Hematopoietic multipotent progenitor cell (in vitro differentiated cells): ENCODE data around the gene SLIT3. TPM values are rescaled to one million over a fixed set of nuclear protein-coding genes. Genes with fewer than 3 reads are reported as not detected.
"Not testable (repeated sequence)": the region's sequence is repeated elsewhere in the genome, so short reads cannot be mapped to it uniquely, and the experiment has no call there.

Source experiments
- DNase-seq, 3 donors: peaks; one replicate each; pipeline ENCODE4 v3.0.0-alpha.2; 2011 to 2015; ENCODE audit warnings: low read depth in 2 of 3, low spot score in 2 of 3
- total RNA-seq: library from RNA; depleted of rRNA; stranded (reverse); fragments of >200 nt; gene quantifications from one replicate; pipeline ENCODE4 v1.2.3, GENCODE V29; 2012

Gene SLIT3
- total RNA-seq, 1 donor: under 0.01 TPM

DNA sequence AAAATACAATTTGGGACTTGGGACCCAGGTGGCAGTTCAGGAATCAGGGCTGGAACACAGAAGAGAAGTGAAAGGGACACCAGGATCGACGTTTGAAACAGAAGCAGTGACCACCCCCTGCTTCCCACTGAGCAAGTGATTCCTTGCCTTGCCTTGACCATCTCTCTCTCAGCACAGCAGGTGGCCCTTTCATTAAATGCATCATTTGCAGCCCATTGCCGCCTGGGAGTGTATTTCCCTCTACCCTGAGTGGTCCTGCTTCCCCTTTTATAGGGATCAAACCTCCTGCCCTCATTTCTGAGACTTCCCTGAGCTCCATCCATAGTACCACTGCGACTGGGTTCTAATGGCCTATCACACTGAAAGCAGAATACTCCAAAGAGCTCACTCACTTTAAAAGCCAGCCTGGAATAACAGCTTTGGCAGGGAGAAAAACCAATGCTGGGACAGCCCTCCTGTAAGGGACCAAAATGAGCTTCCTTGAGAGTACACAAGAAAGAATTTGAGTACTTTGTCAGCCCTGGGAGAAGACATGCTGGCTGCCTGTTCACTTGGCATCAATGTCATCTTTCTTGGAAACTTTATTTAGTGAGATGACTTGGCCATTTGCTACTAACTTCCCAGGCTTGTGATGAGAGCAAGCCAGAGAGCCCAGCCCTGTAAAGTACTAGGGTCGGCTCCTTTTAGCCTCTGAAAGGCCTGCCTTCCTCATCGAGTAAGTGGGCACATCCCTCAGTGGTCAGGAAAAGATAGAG lies 149.7 kb downstream of the SLIT3 start:
- DNase-seq: no peak

DNA sequence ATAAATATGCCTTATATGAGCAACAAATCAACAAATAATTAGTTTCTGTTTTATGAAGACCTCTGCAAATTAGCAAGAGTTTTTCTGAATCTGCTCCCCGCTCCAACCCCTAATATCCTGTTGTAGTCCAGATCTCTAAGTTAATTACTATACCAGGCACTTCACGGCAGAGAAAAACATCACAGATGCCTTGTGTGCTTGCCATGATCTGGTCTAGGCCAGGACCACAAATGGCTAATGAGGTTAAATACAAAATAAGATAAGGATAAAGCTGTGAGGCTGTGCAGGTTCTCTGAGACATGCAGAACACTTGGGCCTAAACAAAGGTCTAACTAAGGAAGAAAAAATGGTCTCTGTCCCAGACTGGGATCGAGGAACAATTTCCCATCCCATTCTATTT lies 150.8 kb downstream of the SLIT3 start:
- DNase-seq: no peak

DNA sequence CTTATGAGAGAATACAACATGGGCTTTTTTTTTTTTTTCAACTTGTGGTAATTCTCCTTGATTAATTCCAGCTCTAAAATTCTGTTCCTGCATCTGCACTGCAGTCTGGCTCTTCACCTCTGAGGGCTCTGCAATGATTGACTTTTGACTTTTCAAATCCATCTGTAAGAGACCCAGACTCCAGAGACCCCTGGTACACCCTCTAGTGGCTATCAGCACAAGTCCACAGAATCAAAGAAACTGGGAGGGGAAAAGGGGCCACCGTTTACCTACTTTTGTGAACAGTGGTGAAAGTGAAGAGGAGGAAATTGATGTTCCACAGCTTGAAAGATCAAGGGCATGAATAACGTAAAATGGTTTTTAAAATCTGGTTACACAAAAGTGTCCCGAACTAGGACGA lies 151.6 kb downstream of the SLIT3 start:
- DNase-seq: no peak

DNA sequence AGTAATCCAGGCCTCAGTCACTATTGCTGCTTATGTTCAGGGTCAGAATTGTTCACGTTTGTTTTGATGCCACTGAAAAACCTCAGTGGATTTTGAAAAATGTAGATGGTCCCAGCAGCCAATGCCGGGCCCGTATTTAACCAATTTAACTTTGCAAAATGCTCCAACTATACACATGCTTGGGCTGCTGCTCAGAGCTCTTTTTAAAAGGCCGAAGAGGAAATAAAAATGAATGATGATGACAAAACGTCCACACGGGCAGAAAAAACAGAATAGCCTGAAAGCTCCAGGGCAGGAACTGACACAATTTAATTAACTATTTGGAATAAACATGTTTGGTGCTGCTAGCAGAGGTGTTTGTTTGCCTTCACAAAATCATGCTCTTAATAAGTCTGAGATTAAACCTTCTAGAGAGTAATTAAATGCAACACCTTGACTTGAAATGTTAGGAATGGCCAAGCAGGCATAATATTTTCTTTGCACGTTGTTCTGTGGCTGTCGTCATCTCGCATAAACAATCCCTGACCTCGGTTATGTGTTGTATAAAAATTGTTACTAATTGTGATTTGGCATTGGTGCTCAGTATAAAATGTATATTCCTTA lies 152.7 kb downstream of the SLIT3 start:
- no peak for DNase-seq

DNA sequence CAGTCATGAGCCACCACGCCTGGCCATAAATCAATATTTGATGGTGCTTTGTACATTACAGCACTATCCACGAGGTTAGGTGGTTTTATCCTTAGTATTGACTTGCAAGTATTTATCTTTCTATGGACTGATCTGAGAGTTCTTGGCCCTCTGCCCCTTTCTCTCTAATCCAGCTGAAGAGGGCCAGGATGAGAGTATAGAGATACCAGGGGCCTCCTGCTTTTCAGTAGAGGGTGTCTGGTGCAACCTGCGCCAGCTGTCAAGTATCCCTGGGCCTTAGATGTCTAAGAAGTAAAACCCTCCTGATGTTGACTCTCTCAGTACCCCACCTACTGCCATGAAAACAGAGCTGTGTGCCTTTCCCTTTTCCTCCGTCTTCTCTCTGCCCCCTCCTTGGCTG lies 153.4 kb downstream of the SLIT3 start:
- no peak for DNase-seq

DNA sequence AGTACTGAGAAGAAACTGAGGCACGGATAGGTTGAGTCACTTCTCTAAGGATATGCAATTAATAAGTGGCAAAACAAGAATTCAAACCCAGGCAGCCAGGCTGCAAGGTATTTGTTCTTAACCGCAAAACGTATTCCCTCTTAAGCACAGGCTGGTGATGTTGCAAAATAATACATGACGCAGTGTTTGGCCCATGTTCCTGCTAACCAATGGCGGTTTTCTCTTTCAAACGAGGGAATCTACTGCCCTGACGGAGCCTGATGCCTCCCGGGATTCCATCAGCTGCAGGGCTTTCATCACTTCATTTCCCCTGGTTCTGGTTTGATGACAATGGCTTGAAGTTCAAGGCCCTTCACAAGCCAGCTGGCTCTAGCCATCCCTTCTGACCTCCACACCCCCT lies 154.8 kb downstream of the SLIT3 start:
- DNase-seq: no peak

DNA sequence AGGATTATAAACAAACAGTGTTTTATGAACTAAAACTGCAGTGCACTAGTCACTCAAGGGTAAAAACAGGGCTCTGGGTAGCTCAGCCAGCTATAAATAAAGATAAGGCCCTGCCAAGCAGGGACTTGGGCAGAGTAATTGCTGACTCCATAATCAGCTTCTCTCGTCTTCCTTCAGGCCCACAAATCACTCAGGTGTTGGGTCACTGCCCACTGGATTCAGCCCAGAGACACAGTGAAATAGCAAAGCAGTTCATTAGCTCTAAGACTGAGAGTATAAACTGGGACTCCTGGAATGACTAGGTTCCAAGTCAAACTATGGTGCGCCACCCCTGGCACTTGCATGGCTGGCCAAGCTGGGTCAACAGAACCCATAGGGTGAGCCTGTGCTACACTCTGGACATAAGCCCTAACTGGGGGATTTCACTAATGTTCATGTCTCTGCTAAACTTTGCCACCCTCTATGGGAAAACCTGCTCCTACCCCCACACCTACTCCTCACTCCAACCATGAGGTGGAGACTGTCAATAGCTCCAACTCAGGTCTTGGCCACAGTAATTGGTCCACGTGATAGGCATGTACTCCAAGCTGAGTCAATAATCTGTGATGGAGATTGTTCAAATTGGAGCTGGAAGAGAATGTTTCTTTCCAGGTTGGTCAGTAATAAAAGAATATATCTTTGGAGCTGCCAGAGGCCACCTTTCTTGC lies 158.5 kb downstream of the SLIT3 start:
- no peak for DNase-seq

DNA sequence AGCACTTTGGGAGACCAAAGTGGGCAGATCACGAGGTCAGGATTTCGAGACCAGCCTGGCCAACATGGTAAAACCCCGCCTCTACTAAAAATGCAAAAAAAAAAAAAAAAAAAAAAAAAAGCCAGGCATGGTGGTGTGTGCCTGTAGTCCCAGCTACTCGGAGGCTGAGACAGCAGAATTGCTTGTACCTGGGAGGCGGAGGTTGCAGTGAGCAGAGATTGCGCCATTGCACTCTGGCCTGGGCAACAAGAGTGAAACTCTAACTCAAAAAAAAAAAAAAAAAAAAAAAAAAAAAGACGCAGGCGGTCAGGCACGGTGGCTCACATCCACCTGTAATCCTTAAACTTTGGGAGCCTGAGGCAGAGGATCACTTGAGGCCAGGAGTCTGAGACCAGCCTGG lies 160.7 kb downstream of the SLIT3 start:
- not testable (repeated sequence) for DNase-seq

DNA sequence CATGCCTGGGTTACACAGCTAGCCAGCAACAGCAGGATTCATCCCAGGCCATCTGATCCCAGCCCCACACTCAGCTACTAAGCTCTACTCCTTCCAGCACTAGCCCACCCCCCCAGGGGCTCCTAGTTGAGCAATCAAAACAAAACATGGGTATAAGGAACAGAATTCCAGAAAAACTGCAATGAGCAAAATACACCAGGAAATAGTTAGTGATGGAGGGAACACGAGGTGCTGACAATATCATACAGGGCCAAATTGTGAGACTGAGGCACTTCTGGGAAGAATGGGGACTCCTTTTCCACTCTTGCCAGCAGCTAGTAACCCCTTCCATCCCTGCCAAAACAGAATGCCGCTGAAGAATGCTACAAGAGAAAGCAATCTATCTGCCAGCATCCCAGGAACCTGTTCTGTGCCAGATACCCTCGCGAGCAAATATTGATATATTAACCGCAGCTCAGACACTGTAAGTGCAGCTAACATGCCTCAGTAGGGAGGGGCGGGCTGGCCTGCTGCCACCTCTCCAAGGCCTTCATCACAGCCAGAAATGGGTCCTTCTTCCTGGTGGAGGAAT lies 161.4 kb downstream of the SLIT3 start:
- no peak for DNase-seq

DNA sequence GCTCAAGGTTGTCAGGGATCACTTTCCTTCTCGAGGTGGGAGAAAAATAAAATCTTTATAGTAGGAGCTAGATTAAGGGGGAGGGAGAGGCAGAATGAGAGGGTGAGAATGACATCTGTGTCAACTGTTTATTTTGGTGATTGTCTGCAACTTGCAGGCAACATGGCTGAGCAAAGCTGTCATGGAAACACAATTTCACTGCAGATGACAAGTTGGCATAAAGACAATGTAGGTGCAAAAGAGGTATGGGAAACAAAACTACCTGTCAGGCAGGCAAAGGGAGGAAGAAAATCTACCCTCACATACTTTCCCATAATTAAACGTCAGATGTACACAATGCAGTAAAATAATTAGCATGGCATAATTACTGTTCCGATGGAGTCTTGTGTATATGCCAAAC lies 167.4 kb downstream of the SLIT3 start:
- DNase-seq: no peak

DNA sequence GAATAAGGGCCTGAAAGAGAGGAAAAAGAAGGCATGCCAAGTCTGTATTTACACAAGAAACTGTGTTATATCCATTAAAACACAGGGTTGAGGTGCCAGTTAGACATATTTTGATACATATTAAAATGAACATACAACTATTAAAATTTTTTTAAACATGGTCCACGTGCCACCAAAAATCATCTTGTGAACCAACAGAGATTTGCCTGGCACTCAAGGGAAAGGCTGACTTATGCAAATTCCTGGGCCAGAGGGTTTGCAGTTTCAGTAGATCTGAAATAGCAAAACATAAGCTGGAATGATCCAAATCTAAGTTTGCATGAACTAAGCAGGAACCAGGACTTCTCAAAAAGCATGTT lies 168.7 kb downstream of the SLIT3 start:
- DNase-seq: no peak

DNA sequence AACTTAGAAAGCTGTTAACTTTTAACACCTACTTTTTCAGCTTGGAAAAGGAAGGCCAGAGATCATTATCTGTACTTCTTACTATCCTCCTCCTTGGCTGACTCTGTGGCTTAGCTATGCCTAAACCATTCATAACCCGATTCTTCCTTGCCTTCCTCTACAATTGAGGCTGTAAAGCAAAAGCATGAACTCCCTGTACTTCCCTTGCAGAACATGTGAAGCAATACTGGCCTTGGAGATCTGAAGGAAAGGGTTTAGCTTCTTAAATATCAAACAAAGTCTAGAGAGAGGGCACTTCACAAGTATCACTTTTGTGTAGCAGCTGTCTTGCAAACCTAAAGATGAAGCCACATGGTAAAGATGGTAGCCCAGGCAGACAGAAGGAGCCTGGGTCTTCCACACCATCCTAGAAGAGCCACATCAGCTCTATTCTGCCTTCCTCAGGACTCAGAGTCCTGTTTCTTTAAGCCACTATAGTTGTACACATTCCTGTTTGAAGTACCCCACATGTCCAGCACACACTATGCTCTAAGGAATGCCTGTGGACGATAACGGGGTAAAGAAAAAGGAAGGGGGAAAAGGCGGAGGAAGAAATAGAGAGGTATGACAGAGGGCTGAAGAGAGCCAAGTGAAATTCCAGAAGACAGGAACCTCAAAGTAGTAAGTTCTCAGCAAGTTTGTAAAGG lies 169.2 kb downstream of the SLIT3 start:
- DNase-seq: no peak

DNA sequence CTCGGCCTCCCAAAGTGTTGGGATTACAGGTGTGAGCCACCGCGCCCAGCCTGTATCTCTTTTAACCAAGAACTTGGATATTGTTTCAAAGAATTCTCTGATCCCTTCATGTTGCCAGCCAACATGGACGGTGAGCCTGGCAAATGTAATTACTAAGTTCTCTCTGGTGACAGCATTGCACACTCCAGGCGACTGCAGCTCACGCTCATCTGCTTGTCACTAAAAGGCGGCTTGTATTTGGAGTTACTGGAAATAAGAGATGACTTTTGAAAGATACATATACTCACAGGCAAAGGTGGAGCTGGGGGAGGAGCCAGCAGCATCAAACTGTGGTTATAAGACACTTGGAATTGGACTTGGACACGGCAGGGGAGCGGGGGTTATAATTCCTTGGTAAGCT lies 172.3 kb downstream of the SLIT3 start:
- DNase-seq: no peak

DNA sequence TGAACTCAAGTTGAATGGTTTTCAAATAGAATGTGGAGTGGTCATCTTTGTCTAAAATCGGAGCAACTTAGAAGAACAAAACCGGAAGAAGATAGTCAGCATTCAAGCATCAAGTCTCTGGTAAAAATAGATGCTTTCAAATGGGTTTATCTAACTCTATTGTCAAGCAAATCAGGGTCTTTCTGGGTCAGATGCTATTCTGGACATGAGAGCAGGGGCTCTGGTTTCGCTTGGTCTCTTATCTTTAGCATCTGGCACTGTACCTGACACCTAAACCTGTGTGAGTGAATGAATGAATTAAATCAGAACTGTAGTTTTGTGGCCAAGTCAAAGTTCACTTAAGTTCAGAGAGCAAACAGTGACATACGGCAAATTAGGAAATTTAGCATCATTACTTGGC lies 173.5 kb downstream of the SLIT3 start:
- DNase-seq: no peak

DNA sequence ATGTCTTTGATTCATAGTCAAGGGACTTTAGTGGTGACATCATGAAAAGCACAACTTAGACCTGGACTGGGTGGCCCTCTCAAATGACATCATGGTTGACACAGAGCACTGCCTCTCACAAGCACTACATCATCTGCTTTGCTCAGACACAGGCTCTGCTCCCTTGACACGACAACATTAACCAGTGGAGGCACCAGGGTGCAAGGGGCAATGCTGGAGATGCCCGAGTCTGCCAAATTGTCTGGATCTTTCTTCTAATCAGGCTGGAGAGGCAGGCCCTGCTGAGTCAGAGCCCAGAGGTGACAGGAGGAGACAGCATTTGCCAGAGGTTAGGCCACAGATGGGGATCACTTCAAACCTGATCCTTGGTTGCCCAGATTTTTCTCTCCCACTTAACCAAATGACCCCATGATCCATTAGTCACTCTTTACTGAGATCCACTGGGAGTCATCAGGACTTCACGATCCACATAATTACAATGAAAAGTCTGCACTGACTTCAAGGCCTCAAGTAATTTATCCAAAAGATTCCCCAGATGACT lies 174.4 kb downstream of the SLIT3 start:
- no peak for DNase-seq

DNA sequence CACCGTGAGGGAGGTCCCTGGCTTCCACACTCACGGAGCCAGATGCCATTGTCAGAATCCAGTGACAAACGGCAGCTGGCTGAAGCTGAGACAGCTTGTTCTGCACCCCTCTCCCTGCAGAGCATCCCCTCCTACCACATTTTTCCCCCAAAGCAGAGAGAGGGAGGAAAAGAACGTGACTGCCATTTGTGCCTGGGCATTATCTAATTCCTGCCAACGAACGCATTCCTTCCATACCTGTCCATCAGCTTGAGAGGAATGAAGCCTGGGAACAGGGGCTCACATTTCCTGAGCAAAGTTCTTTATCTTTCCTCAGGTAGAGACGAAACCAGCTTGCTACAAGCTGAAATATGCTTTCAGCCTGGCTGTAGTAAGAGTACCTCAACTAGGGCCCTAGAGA lies 175.4 kb downstream of the SLIT3 start:
- no peak for DNase-seq

DNA sequence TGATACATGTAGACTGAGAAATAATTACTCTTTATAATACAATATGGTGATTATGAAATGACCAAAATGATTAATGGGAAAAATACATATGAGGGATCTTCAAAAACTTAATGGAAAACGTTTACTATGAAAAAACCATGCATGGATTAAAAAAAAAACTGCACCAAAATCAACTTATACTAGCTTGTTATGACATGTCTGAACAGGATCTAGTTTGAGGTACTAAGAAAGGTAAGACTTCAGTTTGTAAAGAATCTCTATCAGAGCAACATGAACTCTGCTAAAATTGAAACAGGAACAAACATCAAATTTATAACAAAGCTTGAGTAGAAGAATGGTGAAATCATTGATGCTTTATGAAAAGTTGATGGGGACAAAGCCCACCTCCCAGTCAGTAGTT lies 178.0 kb downstream of the SLIT3 start:
- DNase-seq: no peak

DNA sequence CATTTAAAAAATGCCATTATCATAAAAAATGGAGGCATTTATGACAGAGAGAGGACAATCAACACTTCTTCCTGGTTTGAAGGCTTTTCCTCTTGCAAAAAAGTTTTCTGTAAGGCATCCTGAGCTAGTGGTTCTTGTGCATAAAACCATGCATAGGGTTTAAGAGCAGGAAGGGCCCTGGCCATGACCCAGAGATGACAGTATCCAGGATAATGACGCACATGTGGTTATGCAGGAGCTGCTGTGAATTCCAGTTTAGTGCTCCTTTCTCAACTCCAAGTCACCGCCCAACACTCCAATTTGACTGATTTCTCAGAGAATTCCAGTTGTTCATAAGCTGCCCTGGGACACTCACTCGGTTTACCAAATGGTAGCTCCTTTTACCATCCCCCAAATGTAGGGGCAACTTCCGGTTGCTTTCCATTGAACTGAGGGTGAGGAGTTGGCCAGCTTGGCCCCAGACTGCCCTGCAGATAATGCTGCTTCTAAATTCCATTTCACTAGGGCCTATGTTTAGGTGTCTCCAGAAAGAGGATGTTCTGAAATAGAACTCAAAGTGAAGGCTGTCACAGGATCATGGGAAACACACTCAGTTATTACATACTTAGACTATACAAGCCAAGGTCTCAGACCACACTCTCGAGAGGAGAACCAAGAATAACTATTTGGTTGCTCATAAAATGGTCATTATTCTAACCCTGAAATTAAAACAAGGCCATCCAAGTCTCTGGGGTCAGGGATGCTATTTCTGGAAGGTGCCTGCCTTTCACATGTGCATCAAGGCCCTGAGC lies 179.1 kb downstream of the SLIT3 start:
- DNase-seq: no peak

DNA sequence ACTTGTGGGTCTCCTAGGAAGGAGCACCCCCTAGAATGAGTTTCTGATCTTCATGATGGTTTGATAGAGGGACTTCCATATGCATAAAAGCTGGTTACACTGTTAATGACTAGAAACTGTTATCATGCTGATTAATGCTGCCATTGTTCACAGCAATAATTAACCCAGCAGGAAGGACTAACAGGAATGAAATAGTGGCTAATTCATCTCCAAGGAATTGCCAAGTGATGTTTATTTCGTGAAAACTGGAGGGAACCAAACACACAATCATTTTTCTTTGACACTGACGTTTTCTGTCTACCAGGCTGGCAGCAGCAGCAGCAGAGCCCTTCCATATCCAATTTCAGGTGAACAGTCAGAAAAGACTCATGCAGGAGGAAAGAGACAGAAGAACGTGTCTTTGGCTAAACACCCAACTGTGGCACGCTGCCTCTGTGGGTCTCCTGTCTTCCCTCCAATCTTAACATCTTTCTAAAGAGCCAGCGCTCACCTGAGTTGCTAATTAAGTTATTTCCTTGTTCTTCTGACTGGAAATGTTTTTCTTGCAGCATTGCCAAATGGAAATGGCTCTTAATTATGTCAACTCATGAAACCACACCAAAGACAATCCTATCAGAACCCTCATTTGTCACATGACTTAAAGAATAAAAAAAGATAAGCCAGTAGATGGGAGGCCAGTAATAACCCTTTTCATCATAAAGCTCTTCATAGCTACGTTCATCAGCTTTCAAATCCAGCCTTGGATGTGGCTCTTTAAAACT lies 181.5 kb downstream of the SLIT3 start:
- DNase-seq: no peak
